Ishikawa (cell line): ENCODE results near the gene HELB.

Experiments
- CEBPB ChIP-seq: IDR thresholded peaks from 2 replicates; pipeline ENCODE4 v1.6.1; 2012
- MAX ChIP-seq: IDR thresholded peaks from 2 replicates; pipeline ENCODE4 v1.6.1; 2012

- TF ChIP-seq CEBPB (no peak), MAX (no peak)
Observed at GRCh38 chr12:66335746-66336145, 33.5 kb downstream of the HELB start.
